Thoracic aorta (tissue), 2 donors: Measurements from ENCODE around the gene PDCD1. TPM values are rescaled to one million over a fixed set of nuclear protein-coding genes. Genes with fewer than 3 reads are reported as not detected.
A peak's percentile ranks its signal among the peaks of the same experiment; 100 is the strongest.
"Not testable (repeated sequence)": the region's sequence is repeated elsewhere in the genome, so short reads cannot be mapped to it uniquely, and the experiment has no call there.

Source experiments
- ATAC-seq: fragments of 150-250 bp; one replicate; pipeline ENCODE4 v1.8.0; 2017; ENCODE audit warnings: low read depth; ENCODE audit not compliant: insufficient number of reproducible peaks, low FRiP score
- DNase-seq: peaks from one replicate; pipeline ENCODE4 v3.0.0-alpha.2; 2020; ENCODE audit warnings: low spot score
- H3K27ac ChIP-seq, 2 donors: fragments of 200-600 bp; sonication (generic); 1 replicate in 1 of 2; 2 replicates in 1 of 2; pipeline ENCODE4 v1.5.1; 2016; ENCODE audit warnings: mild to moderate bottlenecking in 2 of 2, moderate library complexity in 2 of 2
- H3K27me3 ChIP-seq: fragments of 200-600 bp; sonication (generic); replicated peaks from 2 replicates; pipeline ENCODE4 v1.6.0; 2016; ENCODE audit warnings: mild to moderate bottlenecking; ENCODE audit not compliant: insufficient read depth
- H3K36me3 ChIP-seq: fragments of 200-600 bp; sonication (generic); one replicate; pipeline ENCODE4 v1.5.1; 2016
- H3K4me1 ChIP-seq, 2 donors: fragments of 200-600 bp; sonication (generic); 1 replicate in 1 of 2; 2 replicates in 1 of 2; pipeline versions ENCODE4 v1.5.1 to v1.6.0; 2016; ENCODE audit warnings: low read depth in 2 of 2, mild to moderate bottlenecking in 1 of 2; ENCODE audit not compliant: control insufficient read depth in 1 of 2
- H3K4me3 ChIP-seq: fragments of 200-600 bp; sonication (generic); 2 replicates; pipeline ENCODE4 v1.5.1; 2016; ENCODE audit warnings: mild to moderate bottlenecking
- H3K9me3 ChIP-seq: fragments of 200-600 bp; sonication (generic); 2 replicates; pipeline ENCODE4 v1.5.1; 2016
- total RNA-seq, 2 donors: library from RNA; depleted of rRNA; stranded (reverse); fragments of >200 nt; gene quantifications; one replicate each; pipeline versions ENCODE4 v1.1.0 to v1.2.3, GENCODE V29; 2016
- TF ChIP-seq, protein P1 (sequence below): fragments of 200-600 bp; sonication (generic); IDR thresholded peaks from one replicate; pipeline ENCODE4 v1.5.1; 2019; ENCODE audit warnings: antibody characterized with exemption

PDCD1 gene
- total RNA-seq, 2 donors from 2014 or later: 0.68 to 0.92 TPM

DNA sequence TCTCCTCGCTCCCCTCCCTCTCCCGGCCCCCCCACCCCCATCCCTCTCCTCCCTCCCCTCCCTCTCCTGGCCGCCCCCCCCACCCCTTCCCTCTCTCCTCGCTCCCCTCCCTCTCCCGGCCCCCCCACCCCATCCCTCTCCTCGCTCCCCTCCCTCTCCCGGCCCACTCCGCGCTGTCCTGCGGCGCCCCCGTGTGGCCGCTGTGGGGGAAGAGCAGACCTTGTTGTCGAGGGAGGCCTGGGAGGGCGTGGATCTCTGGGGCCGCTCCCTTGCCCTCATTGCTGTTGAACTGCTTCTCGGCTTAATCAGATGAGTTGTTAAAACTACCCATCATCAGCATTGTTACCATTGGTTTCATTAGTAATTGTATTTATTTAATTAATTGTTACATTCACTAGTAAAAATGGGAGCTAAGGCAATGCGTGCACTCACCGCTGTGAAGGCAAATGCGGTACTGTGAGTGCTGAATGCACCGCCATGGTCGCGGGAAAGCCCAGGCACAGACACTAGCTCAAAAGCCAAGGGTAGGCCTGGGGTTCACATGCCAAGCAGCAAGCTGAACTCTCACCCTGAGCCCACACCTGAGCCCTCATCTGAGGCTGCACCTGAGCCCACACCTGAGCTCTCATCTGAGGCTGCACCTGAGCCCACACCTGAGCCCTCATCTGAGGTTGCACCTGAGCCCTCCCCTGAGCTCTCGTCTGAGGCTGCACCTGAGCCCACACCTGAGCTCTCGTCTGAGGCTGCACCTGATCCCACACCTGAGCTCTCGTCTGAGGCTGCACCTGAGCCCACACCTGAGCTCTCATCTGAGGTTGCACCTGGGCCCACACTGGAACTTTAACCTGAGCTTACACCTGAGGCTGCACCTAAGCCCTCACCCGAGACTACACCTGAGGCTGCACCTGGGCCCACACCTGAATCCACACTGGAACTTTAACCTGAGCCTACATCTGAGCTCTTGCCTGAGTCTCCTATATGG lies 19.6 kb upstream of the PDCD1 start:
- H3K27ac ChIP-seq: no peak overlapping the region
- TF ChIP-seq, protein P1, sequence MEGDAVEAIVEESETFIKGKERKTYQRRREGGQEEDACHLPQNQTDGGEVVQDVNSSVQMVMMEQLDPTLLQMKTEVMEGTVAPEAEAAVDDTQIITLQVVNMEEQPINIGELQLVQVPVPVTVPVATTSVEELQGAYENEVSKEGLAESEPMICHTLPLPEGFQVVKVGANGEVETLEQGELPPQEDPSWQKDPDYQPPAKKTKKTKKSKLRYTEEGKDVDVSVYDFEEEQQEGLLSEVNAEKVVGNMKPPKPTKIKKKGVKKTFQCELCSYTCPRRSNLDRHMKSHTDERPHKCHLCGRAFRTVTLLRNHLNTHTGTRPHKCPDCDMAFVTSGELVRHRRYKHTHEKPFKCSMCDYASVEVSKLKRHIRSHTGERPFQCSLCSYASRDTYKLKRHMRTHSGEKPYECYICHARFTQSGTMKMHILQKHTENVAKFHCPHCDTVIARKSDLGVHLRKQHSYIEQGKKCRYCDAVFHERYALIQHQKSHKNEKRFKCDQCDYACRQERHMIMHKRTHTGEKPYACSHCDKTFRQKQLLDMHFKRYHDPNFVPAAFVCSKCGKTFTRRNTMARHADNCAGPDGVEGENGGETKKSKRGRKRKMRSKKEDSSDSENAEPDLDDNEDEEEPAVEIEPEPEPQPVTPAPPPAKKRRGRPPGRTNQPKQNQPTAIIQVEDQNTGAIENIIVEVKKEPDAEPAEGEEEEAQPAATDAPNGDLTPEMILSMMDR: peak; percentile 67
- DNase-seq (peak; percentile 28), ATAC-seq (no peak)
- no peaks in the 10 kb centered on the region for H3K9me3 ChIP-seq
- peaks cover 0 to 17% of the 10 kb centered on the region in 2 donors for H3K4me1 ChIP-seq
- H3K4me3 ChIP-seq: no peak overlapping the region
- H3K36me3 ChIP-seq: no peaks in the 10 kb centered on the region
- no peaks in the 10 kb centered on the region for H3K27me3 ChIP-seq

DNA sequence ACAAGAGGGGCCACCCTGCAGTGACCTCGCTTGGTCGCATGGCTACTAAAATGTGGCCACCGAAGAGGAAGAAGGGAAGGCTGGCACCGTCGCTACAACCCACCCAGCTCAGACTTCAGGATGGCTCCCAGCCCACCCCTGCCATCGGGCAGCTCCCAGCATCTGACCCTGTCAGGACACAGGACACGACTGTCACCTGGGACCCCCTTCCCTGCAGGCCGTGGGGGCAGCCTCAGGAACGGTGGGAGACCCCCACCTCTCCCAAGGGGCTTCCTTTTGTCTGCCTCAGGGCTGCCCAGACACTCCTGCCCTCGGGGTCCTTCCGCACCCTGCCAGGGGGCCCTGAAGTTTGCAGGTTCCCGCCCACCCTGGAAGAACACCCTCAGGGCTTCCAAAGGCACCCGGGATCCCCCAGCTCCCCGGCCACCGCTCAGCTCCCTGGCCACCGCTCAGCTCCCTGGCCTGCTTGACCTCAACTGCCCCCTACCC lies 18.5 kb upstream of the PDCD1 start:
- peaks cover 0 to 12% of the 10 kb centered on the region in 2 donors for H3K4me1 ChIP-seq
- ATAC-seq: no peak

DNA sequence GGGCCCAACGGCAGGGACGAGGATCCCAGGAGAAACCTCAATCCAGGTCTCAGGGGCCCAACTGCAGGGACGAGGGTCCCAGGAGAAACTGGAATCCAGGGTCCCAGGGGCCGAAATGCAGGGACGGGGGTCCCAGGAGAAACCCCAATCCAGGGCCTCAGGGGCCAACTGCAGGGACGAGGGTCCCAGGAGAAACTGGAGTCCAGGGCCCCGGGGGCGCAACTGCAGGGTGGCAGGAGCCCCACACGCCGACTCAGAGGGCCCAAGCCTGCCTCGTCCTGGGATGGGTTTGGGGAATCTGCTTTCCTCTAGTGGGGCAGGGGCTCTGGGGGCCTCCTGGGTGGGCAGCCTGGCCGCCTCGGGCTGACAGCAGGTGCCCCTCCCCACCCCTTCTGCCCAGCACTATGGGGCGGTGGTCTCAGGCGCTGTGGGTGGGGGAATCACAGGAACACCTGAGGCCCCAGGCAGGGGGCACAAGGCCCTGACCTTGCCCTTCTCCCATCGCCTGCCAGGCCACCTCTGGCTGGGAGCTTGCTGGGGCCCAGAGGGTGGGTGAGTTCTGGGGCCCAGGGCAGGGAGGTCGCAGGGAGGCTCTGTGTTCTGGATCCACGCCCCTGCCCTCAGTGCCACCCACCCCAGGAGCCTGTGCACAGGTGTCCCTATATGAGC lies 18.0 kb upstream of the PDCD1 start:
- Histone ChIP-seq H3K27ac (no peak overlapping the region), H3K9me3 (no peaks in the 10 kb centered on the region), H3K27me3 (no peaks in the 10 kb centered on the region), H3K36me3 (no peaks in the 10 kb centered on the region), H3K4me3 (no peak overlapping the region), H3K4me1 (peaks cover 0 to 6% of the 10 kb centered on the region in 2 donors)
- ATAC-seq (no peak), DNase-seq (no peak)
- TF ChIP-seq, protein P1: no peak

More for the DNA sequence above, 18.5 kb upstream of the PDCD1 start:
- Histone ChIP-seq H3K36me3 (no peaks in the 10 kb centered on the region), H3K27me3 (no peaks in the 10 kb centered on the region), H3K9me3 (no peaks in the 10 kb centered on the region), H3K4me3 (no peak overlapping the region), H3K27ac (no peak overlapping the region)
- DNase-seq: no peak
- TF ChIP-seq, protein P1: no peak

DNA sequence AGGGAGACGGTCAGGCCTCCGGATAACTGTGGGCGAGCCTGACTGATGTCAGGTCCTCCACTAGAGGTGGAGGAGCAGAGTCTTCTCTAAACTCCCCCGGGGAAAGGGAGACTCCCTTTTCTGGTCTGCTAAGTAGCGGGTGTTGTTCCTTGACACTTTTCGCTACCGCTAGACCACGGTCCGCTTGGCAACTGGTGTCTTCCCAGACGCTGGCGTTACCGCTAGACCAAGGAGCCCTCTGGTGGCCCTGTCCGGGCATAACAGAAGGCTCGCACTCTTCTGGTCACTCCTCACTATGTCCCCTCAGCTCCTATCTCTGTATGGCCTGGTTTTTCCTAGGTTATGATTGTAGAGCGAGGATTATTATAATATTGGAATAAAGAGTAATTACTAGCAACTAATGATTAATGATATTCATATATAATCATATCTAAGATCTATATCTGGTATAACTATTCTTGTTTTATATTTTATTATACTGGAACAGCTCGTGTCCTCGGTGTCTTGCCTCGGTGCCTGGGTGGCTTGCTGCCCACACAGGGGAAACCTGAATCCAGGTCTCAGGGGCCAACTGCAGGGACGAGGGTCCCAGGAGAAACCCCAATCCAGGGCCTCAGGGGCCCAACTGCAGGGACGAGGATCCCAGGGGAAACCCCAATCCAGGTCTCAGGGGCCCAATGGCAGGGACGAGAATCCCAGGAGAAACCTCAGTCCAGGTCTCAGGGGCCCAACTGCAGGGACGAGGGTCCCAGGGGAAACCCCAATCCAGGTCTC lies 17.2 kb upstream of the PDCD1 start:
- not testable (repeated sequence) for H3K36me3 ChIP-seq, H3K4me1 ChIP-seq, H3K27me3 ChIP-seq, ATAC-seq, H3K27ac ChIP-seq, H3K4me3 ChIP-seq, H3K9me3 ChIP-seq, DNase-seq

DNA sequence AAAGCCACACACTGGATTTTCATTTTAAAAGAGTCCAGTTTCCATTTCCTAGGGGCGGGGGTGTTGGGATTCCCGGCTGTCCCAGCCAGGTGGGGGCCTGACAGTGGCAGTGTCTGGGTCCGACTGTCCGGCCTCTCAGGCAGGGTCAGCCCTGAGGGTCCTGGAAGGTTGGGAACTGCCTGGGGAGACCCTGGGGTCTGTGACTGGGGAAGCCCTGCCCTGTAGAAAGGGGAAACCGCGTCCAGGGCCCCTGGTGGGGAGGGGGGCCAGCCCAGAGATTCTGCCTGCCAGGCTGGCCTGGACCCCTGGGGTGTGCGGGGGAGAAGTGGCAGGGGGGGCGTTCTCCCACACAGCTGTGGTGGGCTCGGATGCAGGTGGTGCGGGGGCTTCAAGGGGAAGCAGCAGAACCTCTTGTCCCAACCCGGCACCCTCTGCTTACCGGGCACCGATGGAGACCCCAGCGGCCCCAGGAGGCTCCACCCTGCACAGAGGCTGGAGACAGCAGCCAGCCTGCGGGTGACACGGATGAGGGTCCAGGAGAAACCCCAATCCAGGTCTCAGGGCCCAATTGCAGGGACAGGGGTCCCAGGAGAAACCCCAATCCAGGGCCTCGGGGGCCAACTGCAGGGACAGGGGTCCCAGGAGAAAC lies 15.7 kb upstream of the PDCD1 start:
- ATAC-seq: no peak
- H3K27ac ChIP-seq: no peak overlapping the region
- no peak overlapping the region for H3K4me3 ChIP-seq
- no peaks in the 10 kb centered on the region for H3K9me3 ChIP-seq
- no peaks in the 10 kb centered on the region for H3K4me1 ChIP-seq
- H3K27me3 ChIP-seq: no peaks in the 10 kb centered on the region
- H3K36me3 ChIP-seq: no peaks in the 10 kb centered on the region
- TF ChIP-seq, protein P1: no peak
- DNase-seq: no peak
